Retinal pigment epithelial cell (primary cell): ENCODE measurements around the gene RBMS1.
"Not testable (repeated sequence)": the region's sequence is repeated elsewhere in the genome, so short reads cannot be mapped to it uniquely, and the experiment has no call there.

Experiments used
- DNase-seq: peaks from one replicate; pipeline ENCODE4 v3.0.0-alpha.2; 2010; ENCODE audit warnings: low read depth
- H3K4me3 ChIP-seq: 2 replicates; pipeline ENCODE4 v1.5.1; 2011; ENCODE audit warnings: mild to moderate bottlenecking, low read length, control low read depth, moderate library complexity
- TF ChIP-seq, protein P1 (sequence below): conservative IDR thresholded peaks from 2 replicates; pipeline ENCODE4 v1.5.1; 2011; ENCODE audit warnings: low read depth, low read length, control low read depth, inconsistent platforms

Gene RBMS1

DNA sequence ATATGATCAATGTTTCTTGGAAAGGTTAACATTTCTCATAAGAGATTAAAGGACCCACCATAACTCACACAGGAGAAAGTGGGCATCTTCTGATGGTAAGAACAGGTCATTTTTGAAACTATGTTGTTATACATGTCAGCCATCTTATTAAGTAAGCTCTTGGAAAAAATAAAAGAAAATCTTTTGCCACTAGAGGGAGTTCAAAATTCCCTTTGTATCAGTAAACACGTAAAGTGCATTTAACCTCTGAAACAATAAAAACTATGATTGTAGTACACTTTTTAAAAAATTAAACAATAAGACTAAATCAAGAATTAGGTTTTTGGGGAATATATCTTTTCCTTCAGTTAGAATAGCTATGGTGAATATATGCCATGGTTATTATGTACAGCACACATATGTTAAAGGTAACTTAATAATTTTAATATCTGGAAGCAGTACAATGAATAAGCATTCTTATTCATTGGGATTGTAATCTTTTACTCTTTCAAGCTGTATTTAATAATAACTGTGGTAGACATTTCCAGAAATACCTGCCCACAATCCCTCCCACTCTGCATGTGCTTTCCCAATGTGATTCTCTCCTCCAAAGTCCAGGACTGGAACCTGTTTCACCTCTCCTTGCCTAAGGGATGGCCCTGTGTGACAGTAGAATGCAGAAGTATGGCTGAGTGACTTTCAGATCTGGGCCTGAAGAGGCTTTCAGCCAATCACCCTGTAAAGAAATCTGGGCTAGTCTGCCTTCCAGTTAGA is 64.2 kb downstream of the RBMS1 start:
- TF ChIP-seq, protein P1, sequence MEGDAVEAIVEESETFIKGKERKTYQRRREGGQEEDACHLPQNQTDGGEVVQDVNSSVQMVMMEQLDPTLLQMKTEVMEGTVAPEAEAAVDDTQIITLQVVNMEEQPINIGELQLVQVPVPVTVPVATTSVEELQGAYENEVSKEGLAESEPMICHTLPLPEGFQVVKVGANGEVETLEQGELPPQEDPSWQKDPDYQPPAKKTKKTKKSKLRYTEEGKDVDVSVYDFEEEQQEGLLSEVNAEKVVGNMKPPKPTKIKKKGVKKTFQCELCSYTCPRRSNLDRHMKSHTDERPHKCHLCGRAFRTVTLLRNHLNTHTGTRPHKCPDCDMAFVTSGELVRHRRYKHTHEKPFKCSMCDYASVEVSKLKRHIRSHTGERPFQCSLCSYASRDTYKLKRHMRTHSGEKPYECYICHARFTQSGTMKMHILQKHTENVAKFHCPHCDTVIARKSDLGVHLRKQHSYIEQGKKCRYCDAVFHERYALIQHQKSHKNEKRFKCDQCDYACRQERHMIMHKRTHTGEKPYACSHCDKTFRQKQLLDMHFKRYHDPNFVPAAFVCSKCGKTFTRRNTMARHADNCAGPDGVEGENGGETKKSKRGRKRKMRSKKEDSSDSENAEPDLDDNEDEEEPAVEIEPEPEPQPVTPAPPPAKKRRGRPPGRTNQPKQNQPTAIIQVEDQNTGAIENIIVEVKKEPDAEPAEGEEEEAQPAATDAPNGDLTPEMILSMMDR, result peak; percentile 39
- H3K4me3 ChIP-seq, result no peak overlapping the region
- no peak for DNase-seq

DNA sequence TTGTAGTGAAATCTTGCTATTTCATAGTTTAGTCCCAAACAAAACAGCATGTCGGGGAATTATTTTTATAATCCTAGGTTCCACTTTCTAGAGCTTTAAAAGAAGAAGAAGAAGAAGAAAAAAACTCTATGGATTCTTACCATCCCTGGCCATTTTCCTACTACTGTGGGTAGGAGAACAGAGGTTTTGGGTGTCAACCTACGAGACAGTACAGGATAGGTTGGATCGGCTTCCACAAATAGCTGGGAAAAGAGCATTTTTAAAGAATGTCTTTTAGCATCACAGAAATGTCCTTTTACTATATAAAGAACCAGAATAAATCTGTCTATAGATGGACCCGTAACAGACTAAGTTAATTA is 65.2 kb downstream of the RBMS1 start:
- TF ChIP-seq, protein P1, result no peak
- H3K4me3 ChIP-seq, result no peak overlapping the region
- DNase-seq, result no peak

DNA sequence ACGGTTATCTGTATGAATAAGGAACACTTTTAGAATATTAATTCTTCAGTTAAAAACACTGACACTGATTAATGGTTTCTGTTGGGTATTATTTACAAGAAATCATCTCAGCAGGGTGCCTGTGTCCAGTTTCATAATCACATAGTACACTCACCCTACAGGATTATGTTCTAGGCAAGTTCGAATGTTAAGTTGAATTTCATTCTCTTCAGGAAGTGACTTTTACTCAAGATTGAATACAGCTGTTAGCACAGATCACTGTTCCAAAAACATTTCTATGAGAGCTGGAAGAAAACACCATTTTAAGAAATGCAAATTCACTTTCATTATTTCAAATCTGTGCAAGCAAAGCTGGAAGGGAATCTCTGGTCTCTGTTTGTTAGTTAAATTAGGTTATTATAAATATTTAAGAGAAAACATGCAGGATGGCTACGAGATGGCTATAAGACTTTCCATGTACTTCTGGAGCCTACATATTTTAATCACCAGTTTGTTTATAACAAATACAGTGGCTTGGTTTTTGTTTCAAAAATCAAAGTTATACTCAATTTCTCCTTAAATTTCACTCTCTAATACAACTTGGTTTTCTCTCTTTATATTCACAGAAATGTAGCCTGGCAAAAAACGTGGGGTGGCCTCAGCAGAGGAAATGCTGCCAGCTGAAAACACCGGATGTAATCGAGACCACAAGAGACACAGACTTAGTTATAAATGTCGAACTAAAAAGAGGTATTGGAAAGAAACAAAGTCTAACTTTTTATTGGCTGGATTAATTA is 65.8 kb downstream of the RBMS1 start:
- TF ChIP-seq, protein P1, result no peak
- no peak overlapping the region for H3K4me3 ChIP-seq
- no peak for DNase-seq

DNA sequence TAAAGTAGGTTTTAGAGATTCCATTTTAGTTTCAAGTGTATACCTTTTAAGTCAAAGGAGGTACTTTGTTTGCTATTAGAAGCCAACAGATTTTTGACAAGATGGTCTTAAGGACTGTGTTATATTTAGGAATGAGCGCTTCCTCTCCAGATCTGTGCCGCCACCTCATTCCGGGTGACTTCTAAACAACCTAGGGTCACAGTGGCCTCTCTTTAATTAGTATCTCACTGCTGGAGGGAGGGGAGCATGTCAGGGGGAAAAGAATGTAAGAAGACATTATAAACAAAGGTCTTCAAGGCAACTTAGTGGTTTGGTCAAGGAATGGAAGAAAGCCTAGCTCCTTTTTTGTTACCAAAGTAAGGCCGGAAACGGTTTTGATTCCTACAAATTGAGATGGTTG is 67.0 kb downstream of the RBMS1 start:
- TF ChIP-seq, protein P1, result no peak
- H3K4me3 ChIP-seq, result no peak overlapping the region
- no peak for DNase-seq

DNA sequence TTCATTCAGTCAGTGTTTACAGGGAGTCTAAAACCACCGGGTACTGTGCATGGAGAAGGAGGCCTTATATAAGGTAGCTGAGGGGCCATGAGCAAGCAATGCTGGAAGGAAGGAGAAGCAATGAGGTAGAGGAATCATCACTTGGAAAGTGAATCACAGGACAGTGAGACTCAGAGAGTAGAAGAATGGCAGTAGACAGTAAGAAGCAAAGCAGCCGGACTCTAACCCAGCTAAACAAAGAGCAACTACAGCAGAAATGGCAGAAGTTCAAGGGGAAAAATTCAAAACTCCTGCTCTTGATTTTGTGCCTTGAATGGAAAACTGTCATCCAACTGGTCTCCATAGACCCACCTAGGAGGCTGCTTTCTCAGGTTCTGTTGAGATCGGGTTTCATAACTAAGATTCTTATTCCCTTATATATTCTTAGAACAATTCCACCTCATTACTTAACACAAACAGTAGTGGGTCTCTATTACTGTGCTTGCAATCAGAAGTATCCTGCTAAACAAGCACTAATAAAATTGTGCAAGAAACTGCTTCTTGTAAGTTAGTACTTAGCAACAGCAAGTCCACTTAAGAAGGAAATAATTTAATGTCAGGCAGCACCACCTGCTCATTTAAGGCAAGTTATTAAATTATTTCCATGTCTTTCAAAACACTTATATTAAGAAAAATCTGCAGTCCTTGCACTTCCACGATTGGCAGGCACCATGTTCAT is 68.0 kb downstream of the RBMS1 start:
- no peak overlapping the region for H3K4me3 ChIP-seq
- TF ChIP-seq, protein P1, result no peak
- DNase-seq, result no peak

DNA sequence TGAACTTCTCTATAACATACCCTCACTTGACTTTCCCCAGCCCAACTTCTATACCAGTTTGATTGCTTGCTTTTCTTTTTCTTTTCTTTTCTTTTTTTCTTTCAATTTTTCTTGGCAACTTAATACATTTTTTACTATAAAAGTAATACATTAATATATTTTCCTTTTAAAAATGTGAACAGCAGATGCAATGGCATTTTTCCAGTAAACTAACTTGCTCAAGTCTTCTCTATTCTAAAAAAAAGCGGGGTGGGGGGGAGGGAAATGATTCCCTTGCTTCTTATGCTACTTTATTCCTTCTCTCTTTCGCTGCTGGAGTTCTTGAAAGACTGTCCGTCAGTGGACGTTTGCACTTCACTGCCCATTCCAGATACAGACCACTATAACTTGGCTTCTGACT is 70.5 kb downstream of the RBMS1 start:
- DNase-seq, result no peak
- H3K4me3 ChIP-seq, result no peak overlapping the region

DNA sequence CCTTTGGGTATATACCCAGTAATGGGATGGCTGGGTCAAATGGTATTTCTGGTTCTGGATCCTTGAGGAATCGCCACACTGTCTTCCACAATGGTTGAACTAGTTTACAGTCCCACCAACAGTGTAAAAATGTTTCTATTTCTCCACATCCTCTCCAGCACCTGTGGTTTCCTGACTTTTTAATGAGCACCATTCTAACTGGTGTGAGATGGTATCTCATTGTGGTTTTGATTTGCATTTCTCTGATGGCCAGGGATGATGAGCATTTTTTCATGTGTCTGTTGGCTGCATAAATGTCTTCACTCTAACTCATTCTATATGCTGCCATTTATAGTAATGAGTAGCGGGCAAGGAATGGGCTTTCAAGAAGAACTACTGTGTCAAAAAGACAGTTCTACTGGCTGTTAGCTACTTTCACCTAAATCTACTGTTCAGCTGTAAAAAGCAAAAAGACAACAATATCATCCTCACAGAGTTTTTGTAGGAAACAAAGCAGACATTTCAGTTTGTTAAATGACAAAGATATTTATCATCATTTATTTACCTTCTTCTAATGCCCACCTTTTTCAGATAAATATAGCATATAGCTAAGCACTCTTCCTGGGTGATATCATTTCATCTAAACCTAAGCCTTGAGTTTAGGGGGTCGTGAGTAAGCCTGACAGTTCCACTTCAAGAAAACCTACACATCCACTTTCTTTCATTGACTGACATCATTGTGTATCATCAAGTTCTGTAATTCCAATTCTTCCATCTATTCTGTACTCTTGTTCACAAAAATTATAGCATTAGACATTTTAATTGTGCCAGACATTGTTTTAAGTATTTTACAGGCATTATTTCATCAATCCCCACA is 71.7 kb downstream of the RBMS1 start:
- DNase-seq, H3K4me3 ChIP-seq: not testable (repeated sequence)

More for the DNA sequence above, 70.5 kb downstream of the RBMS1 start:
- TF ChIP-seq, protein P1, result no peak
